Ishikawa (cell line): Measurements from ENCODE around the gene PARD3.

Source experiments
- CEBPB ChIP-seq: IDR thresholded peaks from 2 replicates; pipeline ENCODE4 v1.6.1; 2012
- CREB1 ChIP-seq: IDR thresholded peaks from 2 replicates; pipeline ENCODE4 v1.6.1; 2012; ENCODE audit warnings: low read depth
- EGR1 ChIP-seq: IDR thresholded peaks from 2 replicates; pipeline ENCODE4 v1.6.1; 2012
- EP300 ChIP-seq: IDR thresholded peaks from 2 replicates; pipeline ENCODE4 v1.6.1; 2012; ENCODE audit warnings: borderline replicate concordance
- FOXM1 ChIP-seq: IDR thresholded peaks from 2 replicates; pipeline ENCODE4 v1.6.1; 2012; ENCODE audit warnings: low read depth, borderline replicate concordance
- NFIC ChIP-seq: IDR thresholded peaks from 2 replicates; pipeline ENCODE4 v1.6.1; 2012
- RAD21 ChIP-seq: IDR thresholded peaks from 2 replicates; pipeline ENCODE4 v1.6.1; 2012; ENCODE audit warnings: low read depth
- TAF1 ChIP-seq: IDR thresholded peaks from 2 replicates; pipeline ENCODE4 v1.6.1; 2012; ENCODE audit warnings: low read depth, mild to moderate bottlenecking
- TCF12 ChIP-seq: IDR thresholded peaks from 2 replicates; pipeline ENCODE4 v1.6.1; 2012; ENCODE audit warnings: low read depth
- TEAD4 ChIP-seq: IDR thresholded peaks from 2 replicates; pipeline ENCODE4 v1.6.1; 2012
- YY1 ChIP-seq: IDR thresholded peaks from 2 replicates; pipeline ENCODE4 v1.6.1; 2012; ENCODE audit warnings: low read depth
- ZBTB7A ChIP-seq: IDR thresholded peaks from 2 replicates; pipeline ENCODE4 v1.6.1; 2012; ENCODE audit warnings: low read depth
- TF ChIP-seq, protein P1 (sequence below): IDR thresholded peaks from 2 replicates; pipeline ENCODE4 v1.6.1; 2012
- TF ChIP-seq, protein P2 (sequence below): IDR thresholded peaks from 2 replicates; pipeline ENCODE4 v1.6.1; 2012; ENCODE audit warnings: low read depth, mild to moderate bottlenecking
- TF ChIP-seq, protein P3 (sequence below): IDR thresholded peaks from 2 replicates; pipeline ENCODE4 v1.6.1; 2012

PARD3 gene

DNA sequence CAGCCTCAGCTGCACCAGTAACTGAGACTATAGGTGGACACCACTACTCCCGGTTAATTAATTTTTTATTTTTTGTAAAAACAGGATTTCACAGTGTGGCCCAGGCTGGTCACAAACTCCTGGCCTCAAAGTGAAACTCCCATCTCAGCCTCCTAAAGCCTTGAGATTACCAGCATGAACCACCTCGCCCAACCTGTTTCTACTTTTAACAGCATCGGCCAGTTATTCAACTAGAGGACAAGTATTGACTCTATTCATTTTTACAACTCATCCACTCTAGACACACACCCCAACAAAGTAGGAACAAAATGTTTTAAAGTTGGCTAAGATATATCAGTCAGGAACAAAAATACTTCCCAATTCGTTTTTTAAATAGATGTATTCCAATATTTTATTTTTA is 334.8 kb downstream of the PARD3 start:
- TF ChIP-seq CEBPB (no peak), ZBTB7A (no peak), TAF1 (no peak)
- TF ChIP-seq, protein P1, sequence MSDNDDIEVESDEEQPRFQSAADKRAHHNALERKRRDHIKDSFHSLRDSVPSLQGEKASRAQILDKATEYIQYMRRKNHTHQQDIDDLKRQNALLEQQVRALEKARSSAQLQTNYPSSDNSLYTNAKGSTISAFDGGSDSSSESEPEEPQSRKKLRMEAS: no peak
- TF ChIP-seq, protein P2, sequence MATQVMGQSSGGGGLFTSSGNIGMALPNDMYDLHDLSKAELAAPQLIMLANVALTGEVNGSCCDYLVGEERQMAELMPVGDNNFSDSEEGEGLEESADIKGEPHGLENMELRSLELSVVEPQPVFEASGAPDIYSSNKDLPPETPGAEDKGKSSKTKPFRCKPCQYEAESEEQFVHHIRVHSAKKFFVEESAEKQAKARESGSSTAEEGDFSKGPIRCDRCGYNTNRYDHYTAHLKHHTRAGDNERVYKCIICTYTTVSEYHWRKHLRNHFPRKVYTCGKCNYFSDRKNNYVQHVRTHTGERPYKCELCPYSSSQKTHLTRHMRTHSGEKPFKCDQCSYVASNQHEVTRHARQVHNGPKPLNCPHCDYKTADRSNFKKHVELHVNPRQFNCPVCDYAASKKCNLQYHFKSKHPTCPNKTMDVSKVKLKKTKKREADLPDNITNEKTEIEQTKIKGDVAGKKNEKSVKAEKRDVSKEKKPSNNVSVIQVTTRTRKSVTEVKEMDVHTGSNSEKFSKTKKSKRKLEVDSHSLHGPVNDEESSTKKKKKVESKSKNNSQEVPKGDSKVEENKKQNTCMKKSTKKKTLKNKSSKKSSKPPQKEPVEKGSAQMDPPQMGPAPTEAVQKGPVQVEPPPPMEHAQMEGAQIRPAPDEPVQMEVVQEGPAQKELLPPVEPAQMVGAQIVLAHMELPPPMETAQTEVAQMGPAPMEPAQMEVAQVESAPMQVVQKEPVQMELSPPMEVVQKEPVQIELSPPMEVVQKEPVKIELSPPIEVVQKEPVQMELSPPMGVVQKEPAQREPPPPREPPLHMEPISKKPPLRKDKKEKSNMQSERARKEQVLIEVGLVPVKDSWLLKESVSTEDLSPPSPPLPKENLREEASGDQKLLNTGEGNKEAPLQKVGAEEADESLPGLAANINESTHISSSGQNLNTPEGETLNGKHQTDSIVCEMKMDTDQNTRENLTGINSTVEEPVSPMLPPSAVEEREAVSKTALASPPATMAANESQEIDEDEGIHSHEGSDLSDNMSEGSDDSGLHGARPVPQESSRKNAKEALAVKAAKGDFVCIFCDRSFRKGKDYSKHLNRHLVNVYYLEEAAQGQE: no peak

DNA sequence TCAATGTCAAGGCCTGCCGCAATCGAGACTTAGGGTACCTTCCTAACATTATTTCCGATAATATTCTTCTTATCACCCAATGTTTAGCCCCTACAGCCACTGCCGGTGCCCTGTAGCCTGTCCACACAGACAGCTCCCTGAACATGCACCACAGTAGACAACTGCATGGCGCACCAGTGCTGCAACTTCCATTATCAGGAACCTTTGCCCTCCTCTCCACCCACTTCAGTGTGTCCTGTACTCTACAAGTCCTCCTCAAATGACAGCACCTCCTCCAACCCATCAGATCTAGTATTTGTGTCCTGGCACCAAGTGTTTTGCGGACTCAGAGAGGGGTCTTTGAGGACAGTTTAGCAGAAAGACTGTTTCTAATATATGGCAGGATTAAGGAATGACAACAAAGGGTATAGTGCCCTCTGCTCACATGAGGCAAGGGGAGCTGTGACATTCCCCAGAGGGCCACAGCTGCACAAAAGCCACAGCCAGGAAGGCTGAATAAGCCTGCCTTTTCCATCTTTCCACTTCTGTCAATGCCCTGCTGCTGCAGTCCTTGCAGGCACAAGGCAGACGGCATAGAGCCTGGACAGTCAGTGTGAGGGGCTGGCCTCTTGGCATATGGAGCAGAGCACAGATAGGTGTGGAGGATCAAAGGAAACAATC is 335.4 kb downstream of the PARD3 start:
- TF ChIP-seq EGR1 (no peak), FOXM1 (no peak), EP300 (no peak)
- TF ChIP-seq, protein P1: no peak
- TF ChIP-seq, protein P2: no peak

DNA sequence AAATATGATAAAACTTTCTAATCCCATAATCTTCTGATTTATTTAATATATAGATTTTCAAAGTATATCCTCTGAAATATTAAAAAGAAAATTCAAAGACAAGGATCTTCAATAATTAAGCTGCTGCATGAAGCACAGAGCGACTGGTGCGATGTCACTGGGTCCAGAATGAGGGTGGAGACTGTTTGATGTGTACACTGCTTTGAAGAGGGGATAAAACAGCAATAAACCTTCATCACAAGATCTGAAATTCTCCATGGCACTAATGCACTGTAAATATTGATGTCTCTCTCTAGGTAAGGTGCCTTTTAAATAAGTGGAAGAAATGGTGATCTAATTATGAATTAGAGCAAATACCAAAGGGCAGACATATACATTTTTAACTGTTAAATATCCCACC is 337.8 kb downstream of the PARD3 start:
- no peak for TF ChIP-seq NFIC

DNA sequence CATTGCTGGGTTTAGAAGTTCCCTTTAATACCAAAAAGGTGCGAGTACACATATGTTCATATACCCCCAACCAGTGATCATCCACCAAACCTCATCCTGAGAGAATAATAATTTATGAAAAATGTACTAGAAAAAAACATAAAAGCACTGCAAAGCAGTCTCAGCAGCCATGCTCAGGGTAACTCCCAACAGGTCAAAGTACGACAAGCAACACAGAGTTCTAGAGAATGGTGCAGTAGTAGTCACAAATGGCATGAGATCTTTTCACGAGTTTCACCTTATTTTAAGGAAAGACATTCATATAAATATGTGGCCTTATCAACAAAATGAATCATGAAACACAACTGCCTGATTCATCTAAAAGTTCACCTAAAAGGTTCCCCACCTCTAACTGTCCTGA is 338.5 kb downstream of the PARD3 start:
- TF ChIP-seq FOXM1 (no peak), RAD21 (no peak), YY1 (no peak), EGR1 (no peak)
- TF ChIP-seq, protein P2: no peak

DNA sequence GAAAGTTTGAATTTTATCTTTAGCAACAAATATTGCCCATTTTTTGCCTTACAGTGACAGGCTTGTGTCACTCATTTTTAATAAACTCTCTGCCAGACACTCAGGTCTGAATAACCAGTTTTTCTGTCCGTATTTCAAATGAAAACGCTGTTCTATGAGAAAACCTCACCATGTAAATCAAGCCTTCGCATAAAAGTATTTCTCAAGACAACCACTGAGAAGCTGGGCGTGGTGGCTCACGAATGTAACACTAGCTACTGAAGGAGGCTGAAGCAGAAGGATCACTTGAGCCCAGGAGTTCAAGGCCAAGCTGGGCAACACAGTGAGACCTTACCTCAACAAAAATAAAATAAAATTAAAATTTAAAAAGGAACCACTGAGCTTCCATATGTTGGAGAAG is 339.3 kb downstream of the PARD3 start:
- TF ChIP-seq TEAD4 (no peak), TAF1 (no peak), TCF12 (no peak), RAD21 (no peak)

DNA sequence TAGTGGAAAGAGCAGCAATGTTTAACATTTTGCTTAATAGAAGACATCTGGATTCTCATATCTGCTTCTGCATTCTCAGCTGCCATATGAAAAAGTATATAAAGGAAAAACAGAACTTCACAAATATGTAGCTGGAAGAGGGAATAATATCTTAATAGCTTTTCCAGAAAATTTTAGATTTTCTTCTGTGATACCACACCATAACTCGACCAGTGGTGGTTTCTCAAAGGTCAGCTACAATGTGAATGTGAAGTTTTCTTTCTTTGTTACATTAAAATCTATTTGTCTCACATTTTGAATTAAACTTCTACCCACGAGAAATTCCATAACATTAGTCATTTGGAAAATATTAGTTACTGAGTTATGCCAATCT is 339.8 kb downstream of the PARD3 start:
- TF ChIP-seq CEBPB: no peak
- TF ChIP-seq TAF1: no peak
- TF ChIP-seq, protein P3, sequence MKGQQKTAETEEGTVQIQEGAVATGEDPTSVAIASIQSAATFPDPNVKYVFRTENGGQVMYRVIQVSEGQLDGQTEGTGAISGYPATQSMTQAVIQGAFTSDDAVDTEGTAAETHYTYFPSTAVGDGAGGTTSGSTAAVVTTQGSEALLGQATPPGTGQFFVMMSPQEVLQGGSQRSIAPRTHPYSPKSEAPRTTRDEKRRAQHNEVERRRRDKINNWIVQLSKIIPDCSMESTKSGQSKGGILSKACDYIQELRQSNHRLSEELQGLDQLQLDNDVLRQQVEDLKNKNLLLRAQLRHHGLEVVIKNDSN: no peak
- TF ChIP-seq RAD21: no peak
- no peak for TF ChIP-seq TEAD4
- TF ChIP-seq, protein P1: no peak
- TF ChIP-seq EGR1: no peak
- no peak for TF ChIP-seq CREB1
- TF ChIP-seq, protein P2: no peak
- no peak for TF ChIP-seq YY1
- TF ChIP-seq TCF12: no peak
- no peak for TF ChIP-seq NFIC
- TF ChIP-seq EP300: no peak
- no peak for TF ChIP-seq FOXM1
- no peak for TF ChIP-seq ZBTB7A
